Neural progenitor cell (in vitro differentiated cells): ENCODE data around the gene FRMPD4. TPM values are rescaled to one million over a fixed set of nuclear protein-coding genes. Genes with fewer than 3 reads are reported as not detected.

Experiments
- DNase-seq: peaks from one replicate; pipeline ENCODE4 v3.0.0-alpha.2; 2016; ENCODE audit warnings: low spot score
- H2AFZ ChIP-seq: fragments of 200-600 bp; sonication (generic); replicated peaks from 2 replicates; pipeline ENCODE4 v1.6.1; 2016; ENCODE audit warnings: antibody characterized with exemption
- H3F3A ChIP-seq: fragments of 200-600 bp; sonication (generic); 2 replicates; pipeline ENCODE4 v1.6.1; 2016; ENCODE audit warnings: antibody characterized with exemption, low read depth
- H3K27ac ChIP-seq: fragments of 200-600 bp; sonication (generic); 2 replicates; pipeline ENCODE4 v1.5.1; 2016; ENCODE audit warnings: mild to moderate bottlenecking
- H3K27me3 ChIP-seq: fragments of 200-600 bp; sonication (generic); 2 replicates; pipeline ENCODE4 v1.6.1; 2016; ENCODE audit warnings: mild to moderate bottlenecking, moderate library complexity
- H3K36me3 ChIP-seq: fragments of 200-600 bp; sonication (generic); 2 replicates; pipeline ENCODE4 v1.5.1; 2016
- H3K4me1 ChIP-seq: fragments of 200-600 bp; sonication (generic); 2 replicates; pipeline ENCODE4 v1.6.1; 2016; ENCODE audit warnings: mixed run types
- H3K4me2 ChIP-seq: fragments of 200-600 bp; sonication (generic); 2 replicates; pipeline ENCODE4 v1.6.1; 2016
- H3K4me3 ChIP-seq: fragments of 200-600 bp; sonication (generic); 2 replicates; pipeline ENCODE4 v1.5.1; 2016
- H3K79me2 ChIP-seq: fragments of 200-600 bp; sonication (generic); 2 replicates; pipeline ENCODE4 v1.6.1; 2016; ENCODE audit warnings: low read depth
- H3K9ac ChIP-seq: fragments of 200-600 bp; sonication (generic); 2 replicates; pipeline ENCODE4 v1.6.1; 2016
- H3K9me3 ChIP-seq: fragments of 200-600 bp; sonication (generic); 2 replicates; pipeline ENCODE4 v1.5.1; 2016; ENCODE audit warnings: low read depth
- H4K20me1 ChIP-seq: fragments of 200-600 bp; sonication (generic); 2 replicates; pipeline ENCODE4 v1.6.1; 2016; ENCODE audit warnings: low read depth
- H3K27ac Mint-ChIP-seq: 3 replicates; pipeline ENCODE4 v1.8.0; 2021; ENCODE audit warnings: mixed read lengths
- H3K27me3 Mint-ChIP-seq: 2 replicates; pipeline ENCODE4 v1.8.0; 2022; ENCODE audit warnings: low read depth, mild to moderate bottlenecking, inconsistent platforms, moderate library complexity, mixed read lengths; ENCODE audit not compliant: insufficient read depth
- H3K36me3 Mint-ChIP-seq: 3 replicates; pipeline ENCODE4 v1.8.0; 2021; ENCODE audit warnings: mixed read lengths
- H3K4me1 Mint-ChIP-seq: 3 replicates; pipeline ENCODE4 v1.8.0; 2021; ENCODE audit warnings: mixed read lengths
- H3K4me3 Mint-ChIP-seq: 3 replicates; pipeline ENCODE4 v1.8.0; 2021; ENCODE audit warnings: mild to moderate bottlenecking, moderate library complexity, mixed read lengths
- H3K9me3 Mint-ChIP-seq: 3 replicates; pipeline ENCODE4 v1.8.0; 2020; ENCODE audit warnings: mixed read lengths
- EZH2 ChIP-seq: fragments of 200-600 bp; sonication (generic); IDR thresholded peaks from 2 replicates; pipeline ENCODE4 v1.6.1; 2017; ENCODE audit warnings: antibody characterized with exemption, mild to moderate bottlenecking, moderate library complexity
- EZH2phosphoT487 ChIP-seq: fragments of 200-600 bp; sonication (generic); IDR thresholded peaks from 2 replicates; pipeline ENCODE4 v1.6.1; 2017; ENCODE audit warnings: antibody characterized with exemption
- total RNA-seq: library from RNA; depleted of rRNA; stranded (reverse); fragments of >200 nt; gene quantifications from 2 replicates; pipeline ENCODE4 v1.2.3, GENCODE V29; 2015; ENCODE audit warnings: low replicate concordance
- TF ChIP-seq, protein P1 (sequence below): fragments of 200-600 bp; sonication (generic); IDR thresholded peaks from 2 replicates; pipeline ENCODE4 v1.5.1; 2017; ENCODE audit warnings: antibody characterized with exemption, mild to moderate bottlenecking

The FRMPD4 gene
- total RNA-seq, 1 donor from 2014 or later, result not detected

DNA sequence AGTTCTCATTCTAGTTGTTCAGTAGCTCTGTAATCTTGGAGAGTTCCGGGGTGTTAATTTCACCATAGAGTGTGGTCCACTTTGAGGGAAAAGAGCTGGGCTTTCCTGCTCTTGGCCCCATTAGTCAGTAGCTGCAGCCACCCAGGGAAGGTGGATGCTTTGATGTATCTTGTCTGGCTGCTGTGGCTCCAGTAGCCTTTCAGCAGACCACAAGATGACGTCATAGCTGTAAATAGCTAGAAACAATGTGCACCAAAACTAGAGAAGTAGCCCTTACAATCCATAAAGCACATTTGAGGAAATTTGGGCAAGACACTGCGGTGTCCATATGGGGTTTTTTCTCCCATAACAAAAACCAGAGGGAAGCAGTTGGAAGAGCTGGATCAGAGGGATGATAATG, 620.0 kb downstream of the FRMPD4 start:
- Mint-ChIP-seq H3K4me3 (no peak overlapping the region), H3K27me3 (no peaks in the 10 kb centered on the region), H3K36me3 (no peaks in the 10 kb centered on the region), H3K4me1 (no peaks in the 10 kb centered on the region), H3K9me3 (peaks cover 3% of the 10 kb centered on the region), H3K27ac (no peak overlapping the region)
- H3F3A ChIP-seq, result no peaks in the 10 kb centered on the region
- H4K20me1 ChIP-seq, result no peaks in the 10 kb centered on the region
- no peak overlapping the region for H3K4me2 ChIP-seq
- no peaks in the 10 kb centered on the region for H3K9me3 ChIP-seq
- no peak overlapping the region for H3K27ac ChIP-seq
- H3K36me3 ChIP-seq, result no peaks in the 10 kb centered on the region
- H3K4me3 ChIP-seq, result no peak overlapping the region
- H3K79me2 ChIP-seq, result no peaks in the 10 kb centered on the region
- no peak overlapping the region for H3K9ac ChIP-seq
- no peak for DNase-seq
- H3K27me3 ChIP-seq, result no peaks in the 10 kb centered on the region
- no peaks in the 10 kb centered on the region for H3K4me1 ChIP-seq
- TF ChIP-seq EZH2 (no peak), EZH2phosphoT487 (no peak)
- TF ChIP-seq, protein P1, sequence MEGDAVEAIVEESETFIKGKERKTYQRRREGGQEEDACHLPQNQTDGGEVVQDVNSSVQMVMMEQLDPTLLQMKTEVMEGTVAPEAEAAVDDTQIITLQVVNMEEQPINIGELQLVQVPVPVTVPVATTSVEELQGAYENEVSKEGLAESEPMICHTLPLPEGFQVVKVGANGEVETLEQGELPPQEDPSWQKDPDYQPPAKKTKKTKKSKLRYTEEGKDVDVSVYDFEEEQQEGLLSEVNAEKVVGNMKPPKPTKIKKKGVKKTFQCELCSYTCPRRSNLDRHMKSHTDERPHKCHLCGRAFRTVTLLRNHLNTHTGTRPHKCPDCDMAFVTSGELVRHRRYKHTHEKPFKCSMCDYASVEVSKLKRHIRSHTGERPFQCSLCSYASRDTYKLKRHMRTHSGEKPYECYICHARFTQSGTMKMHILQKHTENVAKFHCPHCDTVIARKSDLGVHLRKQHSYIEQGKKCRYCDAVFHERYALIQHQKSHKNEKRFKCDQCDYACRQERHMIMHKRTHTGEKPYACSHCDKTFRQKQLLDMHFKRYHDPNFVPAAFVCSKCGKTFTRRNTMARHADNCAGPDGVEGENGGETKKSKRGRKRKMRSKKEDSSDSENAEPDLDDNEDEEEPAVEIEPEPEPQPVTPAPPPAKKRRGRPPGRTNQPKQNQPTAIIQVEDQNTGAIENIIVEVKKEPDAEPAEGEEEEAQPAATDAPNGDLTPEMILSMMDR, result no peak
- H2AFZ ChIP-seq, result no peak overlapping the region

DNA sequence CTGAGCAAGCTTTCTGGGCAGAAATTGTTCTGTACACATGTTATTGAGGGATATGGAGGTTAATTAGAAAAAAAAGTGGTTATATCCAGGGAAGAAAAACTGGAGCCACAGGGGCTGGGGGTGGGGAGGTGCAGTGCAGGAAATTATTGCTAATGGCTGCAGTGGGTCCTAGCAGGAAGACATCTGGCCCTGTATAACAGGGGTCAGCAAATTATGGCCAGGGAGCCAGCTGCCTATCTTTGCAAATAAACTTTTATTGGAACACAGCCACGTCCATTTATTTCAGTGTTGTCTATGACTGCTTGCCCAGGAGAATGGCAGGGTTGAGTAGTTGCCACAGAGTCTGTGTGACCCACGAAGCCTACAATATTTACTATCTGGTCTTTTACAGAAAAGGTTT, 629.6 kb downstream of the FRMPD4 start:
- H2AFZ ChIP-seq, result no peak overlapping the region
- H4K20me1 ChIP-seq, result no peaks in the 10 kb centered on the region

DNA sequence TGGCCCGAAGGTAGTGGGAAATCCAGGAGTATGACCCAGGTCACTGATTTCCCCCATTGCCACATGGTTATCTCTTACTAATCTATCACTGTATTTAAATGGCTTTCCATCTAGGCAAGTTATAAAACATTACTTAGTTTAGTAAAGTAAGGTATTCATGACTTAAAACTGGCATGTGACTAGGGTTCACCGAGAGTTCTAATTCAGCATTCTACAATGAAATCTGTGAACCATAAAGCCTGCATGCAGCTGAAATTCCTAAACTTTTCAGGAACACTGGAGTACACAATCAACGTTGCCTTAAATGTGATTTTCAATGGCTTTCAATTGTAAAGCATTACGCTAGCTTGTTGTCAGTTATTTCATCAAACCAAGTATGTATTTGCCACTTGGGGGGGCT, 630.2 kb downstream of the FRMPD4 start:
- H3K9me3 Mint-ChIP-seq, result peaks cover 10% of the 10 kb centered on the region
- H3K4me1 ChIP-seq, result no peaks in the 10 kb centered on the region

More for the DNA sequence above, 629.6 kb downstream of the FRMPD4 start:
- H3K27ac ChIP-seq, result no peak overlapping the region
- TF ChIP-seq EZH2phosphoT487 (no peak), EZH2 (no peak)
- TF ChIP-seq, protein P1, result no peak
- no peaks in the 10 kb centered on the region for H3K27me3 ChIP-seq
- Mint-ChIP-seq H3K9me3 (peaks cover 10% of the 10 kb centered on the region), H3K4me3 (no peak overlapping the region), H3K27me3 (no peaks in the 10 kb centered on the region), H3K36me3 (no peaks in the 10 kb centered on the region), H3K27ac (no peak overlapping the region), H3K4me1 (no peaks in the 10 kb centered on the region)
- H3K36me3 ChIP-seq, result no peaks in the 10 kb centered on the region
- no peaks in the 10 kb centered on the region for H3F3A ChIP-seq
- no peak overlapping the region for H3K4me3 ChIP-seq
- no peak for DNase-seq
- H3K4me2 ChIP-seq, result no peak overlapping the region
- H3K4me1 ChIP-seq, result no peaks in the 10 kb centered on the region
- no peaks in the 10 kb centered on the region for H3K9me3 ChIP-seq
- no peak overlapping the region for H3K9ac ChIP-seq
- no peaks in the 10 kb centered on the region for H3K79me2 ChIP-seq

More for the DNA sequence above, 630.2 kb downstream of the FRMPD4 start:
- no peak overlapping the region for H3K4me3 ChIP-seq
- no peak overlapping the region for H3K27ac ChIP-seq
- Mint-ChIP-seq H3K27me3 (no peaks in the 10 kb centered on the region), H3K36me3 (no peaks in the 10 kb centered on the region), H3K4me1 (no peaks in the 10 kb centered on the region), H3K4me3 (no peak overlapping the region), H3K27ac (no peak overlapping the region)
- no peaks in the 10 kb centered on the region for H3K27me3 ChIP-seq
- no peaks in the 10 kb centered on the region for H3K9me3 ChIP-seq
- H3K36me3 ChIP-seq, result no peaks in the 10 kb centered on the region
- no peak for DNase-seq
- no peak overlapping the region for H3K4me2 ChIP-seq
- H2AFZ ChIP-seq, result no peak overlapping the region
- H3K9ac ChIP-seq, result no peak overlapping the region
- no peaks in the 10 kb centered on the region for H3K79me2 ChIP-seq
- TF ChIP-seq, protein P1, result no peak
- TF ChIP-seq EZH2phosphoT487, result no peak
- no peak for TF ChIP-seq EZH2
- H4K20me1 ChIP-seq, result no peaks in the 10 kb centered on the region
- H3F3A ChIP-seq, result no peaks in the 10 kb centered on the region
